Measurements from ENCODE around the gene OLAH. TPM values are rescaled to one million over a fixed set of nuclear protein-coding genes. Genes with fewer than 3 reads are reported as not detected.
"Not testable (repeated sequence)": the region's sequence is repeated elsewhere in the genome, so short reads cannot be mapped to it uniquely, and the experiment has no call there.

OLAH gene
- total RNA-seq (2014; rRNA removed; shearing (Covaris generic)): not detected in 2 replicates

DNA sequence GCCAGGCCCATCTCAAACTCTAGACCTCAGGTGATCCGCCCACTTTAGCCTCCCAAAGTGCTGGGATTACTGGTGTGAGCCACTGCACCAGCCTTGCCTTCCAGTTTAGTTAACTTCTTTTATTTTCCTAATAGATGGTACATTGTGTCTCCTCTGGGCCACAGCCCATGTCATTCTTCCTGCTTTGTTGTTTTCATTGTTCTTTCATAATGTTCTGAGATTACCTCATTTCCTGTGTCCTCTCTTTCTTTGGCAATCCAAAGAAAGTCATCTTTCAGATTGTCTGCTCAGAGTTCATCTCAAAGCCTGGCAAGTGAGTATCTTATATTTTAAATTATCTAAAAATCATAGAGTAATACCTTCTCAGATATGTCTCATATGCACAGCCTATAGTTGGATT is at the start of gene OLAH:
TSS of gene OLAH (plus strand) at position 270 of the 400 bp plus-strand sequence. CDS start 3,346 bp downstream, outside the sequence.
- DNase-seq (ENCODE audit: low spot score): no peak

DNA sequence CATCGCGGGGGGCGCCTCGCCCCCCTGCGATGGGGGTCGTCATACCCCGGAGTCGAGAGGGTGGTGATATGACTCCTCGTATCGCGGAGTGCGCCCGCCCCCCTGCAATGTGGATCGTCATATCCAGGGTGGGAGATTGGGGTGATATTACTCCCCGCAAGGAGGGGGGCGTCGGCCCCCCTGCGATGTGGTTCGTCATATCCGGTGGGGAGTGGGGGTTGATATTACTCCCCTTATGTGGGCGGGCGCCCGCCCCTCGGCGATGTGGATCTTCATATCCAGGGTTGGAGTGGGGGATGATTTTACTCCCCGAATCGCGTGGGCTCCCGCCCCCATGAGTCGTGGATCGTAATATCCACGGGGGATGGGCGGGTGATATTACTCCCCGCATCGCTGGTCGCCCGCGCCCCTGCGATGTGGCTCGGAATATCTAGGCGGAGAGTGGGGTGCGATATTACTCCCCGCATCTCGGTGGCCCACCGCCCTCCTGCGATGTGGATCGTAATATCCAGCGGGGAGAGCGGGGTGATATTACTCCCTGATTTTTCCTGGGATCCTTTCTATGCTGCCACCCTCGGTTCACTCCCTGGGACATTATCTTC is 47.7 kb upstream of the OLAH start:
- DNase-seq (ENCODE audit: low spot score): no peak

DNA sequence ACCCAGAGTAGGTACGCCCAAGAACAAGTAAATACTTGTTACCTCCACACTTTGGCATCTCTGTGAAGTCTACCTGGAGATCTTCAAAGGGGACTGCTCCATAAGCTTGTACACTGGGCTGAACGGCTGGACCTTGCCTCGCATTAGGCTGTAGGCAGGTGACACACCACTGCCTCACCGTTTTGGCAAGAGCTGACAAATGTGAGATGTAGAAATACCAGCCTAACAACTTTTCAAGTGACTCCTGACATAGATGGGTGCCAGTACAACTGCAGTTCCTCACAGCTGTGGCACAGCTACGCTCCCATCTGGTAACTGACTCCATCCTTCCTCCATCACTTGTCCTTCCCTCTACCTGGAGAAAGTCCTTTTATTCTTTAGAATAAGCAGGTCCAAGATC is 30.2 kb upstream of the OLAH start:
- DNase-seq (ENCODE audit: low spot score): not testable (repeated sequence)

DNA sequence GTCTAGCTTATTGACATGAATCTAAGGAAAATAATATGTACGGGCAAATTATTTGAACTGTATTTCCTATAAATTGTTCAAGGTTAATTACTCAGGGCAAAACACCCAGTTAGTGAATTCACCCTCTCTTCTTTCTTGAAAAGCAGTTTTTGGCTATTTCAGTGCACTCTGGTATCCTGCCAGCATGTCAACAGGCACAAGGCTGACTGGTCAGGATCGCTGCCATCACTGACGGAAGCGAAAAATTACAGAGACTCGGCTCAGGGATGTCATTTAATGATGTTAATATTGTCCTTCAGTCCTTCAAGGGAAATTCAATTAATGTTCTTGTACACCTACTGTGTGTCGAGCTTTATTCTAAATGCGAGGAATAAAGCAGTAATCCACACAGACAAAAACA is 28.3 kb upstream of the OLAH start:
- DNase-seq (ENCODE audit: low spot score): no peak

DNA sequence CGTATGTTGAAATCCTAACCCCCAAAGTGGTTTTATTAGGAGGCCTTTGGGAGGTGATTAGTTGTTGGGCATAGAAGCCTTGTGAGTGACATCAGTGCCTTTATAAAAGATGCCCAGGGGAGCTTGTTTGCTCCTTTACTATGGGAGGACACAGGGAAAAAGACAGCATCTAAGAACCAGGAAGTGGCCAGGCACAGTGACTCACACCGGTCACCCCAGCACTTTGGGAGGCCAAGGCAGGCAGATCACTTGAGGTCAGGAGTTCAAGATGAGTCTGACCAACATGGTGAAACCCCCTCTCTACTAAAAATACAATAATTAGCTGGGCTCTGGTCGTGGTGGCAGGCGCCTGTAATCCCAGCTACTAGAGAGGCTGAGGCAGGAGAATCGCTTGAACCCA is 22.8 kb upstream of the OLAH start:
- peak; percentile 81 for DNase-seq (ENCODE audit: low spot score)

DNA sequence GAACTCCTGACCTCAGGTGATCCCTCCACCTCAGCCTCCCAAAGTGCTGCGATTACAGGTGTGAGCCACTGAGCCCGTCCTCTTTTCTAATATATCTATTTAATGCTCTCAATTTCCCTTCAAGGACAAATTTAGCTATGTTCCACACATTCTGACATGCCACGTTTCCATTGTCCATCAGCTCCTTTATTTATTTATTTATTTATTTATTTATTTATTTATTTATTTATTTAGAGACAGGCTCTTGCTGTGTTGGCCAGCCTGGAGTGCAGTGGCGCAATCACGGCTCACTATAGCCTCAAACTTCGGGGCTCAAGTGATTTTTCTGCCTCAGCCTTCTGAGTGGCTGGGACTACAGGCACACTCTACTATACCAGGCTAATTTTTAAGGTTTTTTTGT is 20.7 kb upstream of the OLAH start:
- not testable (repeated sequence) for DNase-seq (ENCODE audit: low spot score)

DNA sequence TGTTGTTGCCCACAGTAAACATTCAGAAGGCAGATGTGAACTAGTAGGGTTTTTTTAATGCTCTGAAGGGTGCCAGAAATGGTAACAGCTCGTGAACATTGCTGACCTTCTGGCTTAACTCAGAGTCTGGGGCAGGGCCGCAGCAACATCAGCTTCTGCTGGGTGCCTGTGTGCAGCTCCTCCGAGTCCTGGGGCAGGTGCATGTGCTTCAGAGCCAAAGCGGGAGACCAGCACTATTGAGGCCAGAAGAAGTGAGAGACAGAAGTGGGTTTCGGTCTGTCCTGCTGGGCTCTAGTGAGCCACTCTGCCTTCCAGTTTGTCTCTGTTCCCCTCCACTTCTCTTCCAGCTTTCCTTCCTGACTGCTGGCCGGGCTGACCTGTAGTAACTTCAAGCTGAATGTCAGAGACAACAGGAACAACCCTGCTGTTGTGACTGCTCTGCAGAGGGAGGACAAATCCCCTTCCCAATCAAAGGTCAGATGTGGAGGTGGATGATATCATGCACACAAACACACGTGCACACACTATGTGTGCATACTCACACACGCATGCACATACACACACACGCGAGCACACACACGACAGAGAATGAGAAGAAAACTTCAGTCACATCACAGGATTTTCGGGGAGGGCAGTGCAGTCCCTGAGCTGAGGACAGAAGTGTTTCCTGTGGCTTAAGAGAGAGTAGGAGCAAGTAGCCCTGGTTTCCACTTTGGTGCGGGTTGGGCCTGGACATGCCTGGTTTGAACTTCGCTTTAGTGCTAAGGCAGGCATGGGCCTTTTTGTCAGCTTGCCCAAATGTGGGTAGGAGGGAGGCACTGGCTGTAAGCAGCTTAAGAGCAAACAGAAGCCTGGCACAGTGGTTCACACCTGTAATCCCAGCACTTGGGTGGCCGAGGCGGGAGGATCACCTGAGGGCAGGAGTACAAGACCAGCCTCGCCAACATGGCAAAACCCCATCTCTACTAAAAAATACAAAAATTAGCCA is 19.4 kb upstream of the OLAH start:
- not testable (repeated sequence) for DNase-seq (ENCODE audit: low spot score)

DNA sequence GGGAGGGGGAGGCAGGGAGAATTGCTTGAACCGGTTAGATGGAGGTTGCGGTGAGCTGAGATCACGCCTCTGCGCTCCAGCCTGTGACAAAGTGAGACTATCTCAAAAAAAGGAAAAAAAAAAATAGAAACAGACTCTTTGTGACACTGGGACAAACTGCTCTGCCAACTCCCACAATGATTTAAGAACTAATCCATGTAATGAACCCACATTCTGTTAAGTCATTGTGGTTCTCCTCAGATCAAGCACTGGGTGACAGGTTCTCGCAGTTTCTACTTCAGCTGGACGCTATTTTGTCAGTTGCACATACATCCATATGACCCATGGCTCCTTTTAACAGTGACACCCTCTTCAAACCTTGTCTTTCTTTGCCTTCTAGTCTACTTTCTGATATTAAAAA is 18.7 kb upstream of the OLAH start:
- not testable (repeated sequence) for DNase-seq (ENCODE audit: low spot score)

DNA sequence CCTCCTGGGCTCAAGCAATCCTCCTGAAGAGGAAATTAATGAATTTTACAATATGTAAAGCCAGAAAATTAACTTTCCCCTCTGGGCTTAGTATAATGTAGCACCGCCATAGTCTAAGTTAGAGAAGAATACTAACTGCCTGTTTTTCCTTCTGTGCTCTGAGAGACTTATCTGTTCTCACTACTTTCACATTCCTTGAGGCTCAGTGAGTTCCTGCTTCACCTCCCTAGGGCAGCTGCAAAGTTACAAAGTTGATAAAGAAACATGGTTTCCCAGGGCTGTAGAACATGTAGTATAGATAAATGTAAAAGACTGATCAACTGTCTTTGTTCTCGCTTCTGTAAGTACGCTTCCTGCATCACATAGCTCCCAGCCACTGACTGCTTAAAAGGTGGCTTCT is 16.0 kb upstream of the OLAH start:
- no peak for DNase-seq (ENCODE audit: low spot score)

DNA sequence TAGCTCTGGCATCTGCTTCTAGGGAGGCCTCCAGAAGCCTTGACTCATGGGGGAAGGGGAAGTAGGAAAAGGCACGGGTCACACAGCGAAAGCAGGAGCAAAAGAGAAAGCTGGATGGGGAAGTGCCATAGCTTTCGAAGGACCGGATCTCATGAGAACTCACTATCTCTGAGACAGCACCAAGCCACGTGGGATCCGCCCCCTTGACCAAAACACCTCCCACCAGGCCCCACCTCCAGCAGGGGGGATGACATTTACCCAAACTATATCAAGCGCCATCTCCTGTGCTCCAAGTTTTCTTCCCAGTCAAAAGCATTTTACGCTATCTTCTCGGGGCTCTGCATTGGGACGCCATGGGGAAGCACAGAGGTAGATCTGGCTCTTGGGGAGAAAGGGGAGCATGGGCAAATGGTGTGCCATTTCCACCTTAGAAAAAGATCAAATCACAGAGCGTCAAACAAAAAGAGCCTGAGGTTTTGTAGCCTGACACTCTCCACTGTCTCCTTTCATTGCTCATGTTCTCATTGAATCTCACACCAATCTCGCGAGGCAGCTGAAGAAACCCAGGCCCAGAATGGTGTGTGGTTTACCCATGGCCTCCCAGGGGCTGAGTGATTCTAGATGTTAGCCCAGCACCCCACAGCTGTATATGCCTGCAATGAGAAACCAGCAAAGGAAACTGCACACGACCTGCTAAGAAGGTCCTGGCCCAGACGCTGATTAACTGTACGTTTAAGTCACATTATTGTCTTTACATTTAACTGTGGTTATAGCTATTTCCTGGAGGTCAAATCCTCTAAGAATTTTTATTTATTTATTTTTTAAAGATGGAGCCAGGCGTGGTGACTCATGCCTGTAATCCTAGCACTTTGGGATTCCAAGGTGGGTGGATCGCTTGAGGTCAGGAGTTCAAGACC is 8.1 kb upstream of the OLAH start:
- DNase-seq (ENCODE audit: low spot score): peak; percentile 67

DNA sequence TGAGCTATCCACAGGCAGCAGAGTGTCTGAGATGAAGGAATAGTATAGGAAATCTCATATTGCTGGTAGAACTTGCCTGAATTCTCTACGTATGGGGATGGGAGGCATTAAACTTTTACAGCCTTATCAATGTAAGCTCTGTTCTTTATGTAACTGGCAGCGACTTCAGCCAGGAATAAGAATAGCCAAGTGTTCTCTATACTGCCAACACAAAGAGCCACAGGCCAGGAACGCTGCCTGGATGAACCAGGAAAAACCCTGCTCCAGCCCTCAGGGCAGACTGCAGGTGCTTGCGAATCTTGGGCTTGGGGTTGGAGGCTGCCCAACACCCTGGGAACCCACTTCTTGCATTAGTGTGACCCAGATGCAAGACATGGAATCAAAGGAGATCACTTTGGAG is 6.1 kb upstream of the OLAH start:
- DNase-seq (ENCODE audit: low spot score): no peak

DNA sequence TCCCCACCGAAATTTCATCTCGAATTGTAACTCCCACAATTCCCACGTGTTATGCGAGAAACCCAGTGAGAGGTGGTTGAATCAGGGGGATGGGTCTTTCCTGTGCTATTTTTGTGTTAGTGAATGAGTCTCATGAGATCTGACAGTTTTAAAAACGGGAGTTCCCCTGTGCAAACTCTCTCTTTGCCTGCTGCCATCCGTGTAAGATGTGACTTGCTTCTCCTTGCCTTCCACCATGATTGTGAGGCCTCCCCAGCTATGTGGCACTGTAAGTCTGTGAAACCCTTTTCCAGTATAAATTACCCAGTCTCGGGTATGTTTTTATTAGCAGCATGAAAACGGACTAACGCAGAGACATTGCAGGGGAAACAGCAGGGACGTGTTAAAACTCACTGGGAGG is 5.3 kb upstream of the OLAH start:
- DNase-seq (ENCODE audit: low spot score): no peak

DNA sequence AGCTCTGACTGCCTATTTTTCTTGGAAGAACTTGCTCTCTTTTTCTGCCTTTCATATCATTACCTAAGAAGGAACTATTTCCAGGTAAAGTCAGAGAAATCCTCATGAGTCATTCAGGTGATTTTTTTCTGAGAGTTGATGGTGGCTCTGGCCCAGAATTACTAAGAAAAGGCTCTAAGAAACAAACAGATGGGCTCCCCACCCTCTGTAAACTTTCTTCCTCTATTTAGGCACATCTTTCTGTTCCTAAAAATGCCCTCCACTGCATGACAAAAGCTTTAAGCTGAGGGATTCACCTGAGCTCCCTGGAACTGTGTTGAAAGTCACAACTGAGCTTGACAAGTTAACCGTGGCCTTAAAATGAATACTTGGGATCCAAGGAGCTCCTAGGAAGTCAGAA is 1.6 kb downstream of the OLAH start:
- no peak for DNase-seq (ENCODE audit: low spot score)

DNA sequence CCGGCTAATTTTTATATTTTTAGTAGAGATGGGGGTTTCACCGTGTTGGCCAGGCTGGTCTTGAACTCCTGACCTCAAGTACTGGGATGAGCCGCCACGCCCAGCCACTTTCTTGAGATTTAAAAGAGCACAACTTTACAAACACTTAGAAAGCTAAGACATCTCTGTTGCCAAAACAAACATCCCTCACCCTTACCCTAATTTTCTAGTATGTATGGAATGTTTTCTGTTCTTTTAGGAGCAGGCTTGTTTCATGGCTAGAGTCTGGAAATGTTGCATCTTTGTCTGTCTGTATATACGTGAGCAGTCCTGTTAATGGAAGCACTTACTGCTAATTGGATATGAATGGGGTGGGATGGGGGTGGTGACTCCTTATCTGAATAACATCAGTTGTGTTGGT is 2.9 kb downstream of the OLAH start:
- DNase-seq (ENCODE audit: low spot score): peak; percentile 14

DNA sequence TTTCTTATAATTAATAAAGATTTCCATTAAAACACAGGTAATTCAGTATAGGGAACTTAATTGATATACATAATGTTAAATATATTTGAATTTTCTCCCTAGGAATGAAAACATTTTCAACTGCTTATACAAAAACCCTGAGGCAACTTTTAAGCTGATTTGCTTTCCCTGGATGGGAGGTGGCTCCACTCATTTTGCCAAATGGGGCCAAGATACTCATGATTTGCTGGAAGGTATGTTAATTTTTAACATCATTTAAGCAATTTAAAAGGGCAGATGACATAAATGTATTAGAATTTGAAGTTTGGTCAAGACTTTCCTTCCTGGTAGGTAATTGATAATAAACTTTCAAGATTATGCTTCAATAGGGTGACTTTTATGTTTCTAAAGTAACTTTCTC is 5.8 kb downstream of the OLAH start:
- DNase-seq (ENCODE audit: low spot score): no peak

DNA sequence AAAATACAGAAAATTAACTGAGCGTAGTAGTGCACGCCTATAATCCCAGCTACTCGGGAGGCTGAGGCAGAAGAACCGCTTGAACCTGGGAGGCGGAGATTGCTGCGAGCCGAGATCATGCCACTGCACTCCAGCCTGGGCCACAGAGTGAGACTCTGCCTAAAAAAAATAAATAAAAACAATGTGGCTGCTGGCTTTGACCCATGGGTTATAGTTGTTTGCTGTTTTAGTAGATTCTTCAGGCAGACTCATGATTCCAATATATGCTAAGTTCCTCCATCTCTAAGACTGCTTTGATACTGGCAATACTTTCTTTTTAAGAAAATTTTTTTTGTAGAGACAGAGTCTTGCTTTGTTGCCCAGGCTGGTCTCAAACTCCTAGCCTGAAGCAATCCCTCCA is 8.4 kb downstream of the OLAH start:
- DNase-seq (ENCODE audit: low spot score): no peak

DNA sequence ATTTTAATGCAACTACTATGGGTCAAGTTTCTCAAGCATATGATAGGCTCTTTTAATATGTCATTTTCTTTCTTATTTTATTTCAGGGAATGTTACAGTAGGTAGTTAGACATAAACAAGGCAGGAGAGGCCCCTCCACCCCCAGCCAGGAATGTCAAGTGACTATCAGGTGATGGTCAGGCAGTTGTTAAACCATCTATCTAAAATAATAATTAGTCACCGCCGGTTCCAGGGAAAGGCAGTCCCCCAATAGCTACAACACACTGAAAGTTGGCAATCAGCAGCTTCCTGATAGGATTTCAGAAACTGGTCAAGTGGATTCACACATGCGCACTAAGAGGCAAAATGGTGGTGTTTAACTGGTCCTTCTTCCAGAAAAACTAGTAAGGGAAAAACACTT is 9.3 kb downstream of the OLAH start:
- DNase-seq (ENCODE audit: low spot score): no peak

DNA sequence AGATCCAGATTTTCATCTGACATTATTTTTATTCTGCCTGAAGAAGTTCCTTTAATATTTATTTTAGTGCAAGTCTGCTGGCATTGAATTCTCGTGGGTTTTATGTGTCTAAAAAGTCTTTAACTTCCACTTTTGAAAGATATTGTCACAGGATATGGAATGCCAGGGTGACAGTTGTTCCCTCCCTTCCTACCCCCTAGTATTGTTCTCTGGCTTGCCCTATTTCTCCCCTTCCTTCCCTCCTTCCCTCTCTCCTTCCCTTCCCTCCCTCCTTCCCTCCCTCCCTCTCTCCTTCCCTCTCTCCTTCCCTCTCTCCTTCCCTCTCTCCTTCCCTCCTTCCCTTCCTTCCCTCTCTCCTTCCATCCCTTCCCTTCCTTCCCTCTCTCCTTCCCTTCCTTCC is 14.9 kb downstream of the OLAH start:
- no peak for DNase-seq (ENCODE audit: low spot score)

DNA sequence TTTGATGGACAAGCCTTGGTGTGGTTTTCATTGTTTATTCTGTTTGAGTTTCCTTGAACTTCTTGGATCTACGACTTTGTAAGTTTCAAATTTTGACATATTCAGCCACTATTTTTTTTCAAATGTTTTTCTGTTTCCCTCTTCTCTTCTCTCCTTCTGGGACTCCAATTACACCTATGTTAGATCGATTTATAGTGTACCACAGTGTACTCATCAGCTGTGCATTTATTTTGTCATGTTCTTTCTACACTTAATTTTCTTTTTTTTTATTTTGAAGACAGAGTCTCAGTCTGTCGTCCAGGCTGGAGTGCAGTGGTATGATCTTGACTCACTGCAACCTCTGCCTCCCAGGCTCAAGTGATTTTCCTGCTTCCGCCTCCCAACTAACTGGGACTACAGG is 16.2 kb downstream of the OLAH start:
- DNase-seq (ENCODE audit: low spot score): no peak

DNA sequence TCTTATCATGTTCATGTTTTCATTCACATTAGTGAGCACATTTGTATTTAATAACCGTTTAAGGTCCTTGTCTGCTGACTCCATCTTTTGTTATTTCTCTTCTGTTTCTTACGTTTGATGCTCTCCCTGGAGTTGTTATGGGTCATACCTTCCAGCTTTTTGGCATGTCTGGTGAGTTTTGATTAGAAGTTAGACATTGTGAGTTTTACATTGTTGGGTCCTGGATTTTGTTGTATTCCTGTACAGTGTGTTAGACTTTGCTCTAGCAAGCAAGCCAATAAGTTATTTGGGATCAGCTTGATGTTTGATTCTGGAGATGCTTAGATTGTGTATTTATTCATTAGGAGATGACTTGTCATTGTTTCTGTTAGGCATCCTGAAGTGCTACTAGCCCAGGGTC is 16.9 kb downstream of the OLAH start:
- no peak for DNase-seq (ENCODE audit: low spot score)

DNA sequence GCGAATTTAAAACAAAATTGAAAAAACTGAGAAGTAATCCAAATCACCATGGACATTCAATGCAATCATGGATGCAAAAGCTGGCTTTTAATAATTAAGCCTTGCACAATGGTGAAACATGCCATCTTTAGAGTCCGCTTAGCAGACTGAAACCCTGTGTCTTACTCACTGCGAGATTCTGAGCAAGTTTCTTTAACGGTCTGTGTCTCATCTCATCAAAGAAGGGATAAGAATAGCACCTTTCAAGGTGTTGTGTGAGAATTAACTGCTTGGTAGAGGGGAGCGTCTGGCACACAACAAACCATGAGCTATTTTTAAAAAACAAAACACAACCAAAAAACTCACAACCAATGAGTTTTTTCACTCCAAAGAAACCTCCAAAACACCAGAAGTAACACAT is 23.4 kb downstream of the OLAH start:
- no peak for DNase-seq (ENCODE audit: low spot score)

DNA sequence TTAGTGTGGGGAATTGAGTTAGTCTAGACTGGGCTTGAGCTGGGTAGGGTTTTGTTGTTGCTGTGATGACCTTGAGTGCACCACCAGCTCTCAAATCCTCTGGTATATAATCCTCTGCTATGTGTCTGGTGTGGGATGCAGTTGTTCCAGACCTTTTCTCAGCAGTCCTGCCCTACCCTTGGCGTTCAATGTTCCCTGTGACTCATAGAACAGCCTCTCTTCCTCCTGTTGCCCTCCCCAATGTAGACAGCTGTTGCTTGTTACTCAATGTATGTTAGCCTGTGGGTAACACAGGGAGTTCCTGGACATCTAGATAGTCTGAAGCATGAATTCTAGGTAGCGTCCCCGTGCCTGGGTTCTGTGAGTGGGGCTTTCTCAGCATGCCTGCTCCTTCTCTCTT is 25.1 kb downstream of the OLAH start:
- no peak for DNase-seq (ENCODE audit: low spot score)

All from A172 (cell line).